HepG2 (cell line): ENCODE results near the gene DCST2. TPM values are rescaled to one million over a fixed set of nuclear protein-coding genes. Genes with fewer than 3 reads are reported as not detected.

Experiments used
- ATF7 ChIP-seq, 2 experiments: fragments of 450-650 bp in 1 of 2; sonication (generic) in 1 of 2; formaldehyde crosslinking in 1 of 2; IDR thresholded peaks; 2 replicates each; pipeline versions ENCODE4 v1.4.0 to v1.6.1; 2016 to 2020; ENCODE audit warnings: antibody characterized with exemption in 1 of 2, mild to moderate bottlenecking in 1 of 2, missing genetic modification reagents in 1 of 2
- CREM ChIP-seq, 2 experiments: sonication (generic) in 1 of 2; formaldehyde crosslinking in 1 of 2; IDR thresholded peaks; 2 replicates each; pipeline versions ENCODE4 v1.4.0 to v1.6.1; 2016 to 2020; ENCODE audit warnings: antibody characterized with exemption in 1 of 2, mild to moderate bottlenecking in 1 of 2, missing genetic modification reagents in 1 of 2
- PHF21A ChIP-seq: sonication (generic); formaldehyde crosslinking; IDR thresholded peaks from 2 replicates; pipeline ENCODE4 v1.5.0; 2020; ENCODE audit warnings: mild to moderate bottlenecking, missing genetic modification reagents
- PITX1 ChIP-seq: sonication (generic); formaldehyde crosslinking; IDR thresholded peaks from 2 replicates; pipeline ENCODE4 v1.5.1; 2020; ENCODE audit warnings: mild to moderate bottlenecking, missing genetic modification reagents
- SMAD3 ChIP-seq: sonication (generic); formaldehyde crosslinking; IDR thresholded peaks from 2 replicates; pipeline ENCODE4 v1.4.0; 2020; ENCODE audit warnings: missing genetic modification reagents
- SNAI1 ChIP-seq: sonication (generic); formaldehyde crosslinking; IDR thresholded peaks from 2 replicates; pipeline ENCODE4 v1.5.0; 2020; ENCODE audit warnings: mild to moderate bottlenecking, missing genetic modification reagents, borderline replicate concordance
- SNAPC4 ChIP-seq: sonication (generic); formaldehyde crosslinking; IDR thresholded peaks from 2 replicates; pipeline ENCODE4 v1.4.0; 2020; ENCODE audit warnings: mild to moderate bottlenecking, missing genetic modification reagents
- SOX5 ChIP-seq: IDR thresholded peaks from 2 replicates; pipeline ENCODE4 v1.6.1; 2016; ENCODE audit warnings: borderline replicate concordance
- ZBTB20 ChIP-seq: sonication (generic); formaldehyde crosslinking; IDR thresholded peaks from 2 replicates; pipeline ENCODE4 v1.8.1; 2023; ENCODE audit warnings: missing genetic modification reagents, low read depth, mild to moderate bottlenecking, borderline replicate concordance
- ZNF207 ChIP-seq: fragments of 450-650 bp; IDR thresholded peaks from 2 replicates; pipeline ENCODE4 v1.6.1; 2016; ENCODE audit warnings: antibody characterized with exemption, borderline replicate concordance
- ZNF281 ChIP-seq: sonication (generic); formaldehyde crosslinking; IDR thresholded peaks from 2 replicates; pipeline ENCODE4 v1.4.0; 2020; ENCODE audit warnings: missing genetic modification reagents, borderline replicate concordance
- ZNF292 ChIP-seq: sonication (generic); formaldehyde crosslinking; IDR thresholded peaks from 2 replicates; pipeline ENCODE4 v1.8.1; 2022; ENCODE audit warnings: mild to moderate bottlenecking, low read depth, missing genetic modification reagents, borderline replicate concordance
- ZNF337 ChIP-seq: sonication (generic); formaldehyde crosslinking; IDR thresholded peaks from 2 replicates; pipeline ENCODE4 v1.5.1; 2020; ENCODE audit warnings: missing genetic modification reagents, low read depth, mild to moderate bottlenecking, borderline replicate concordance
- ZNF441 ChIP-seq: sonication (generic); formaldehyde crosslinking; IDR thresholded peaks from 2 replicates; pipeline ENCODE4 v1.7.0; 2021; ENCODE audit warnings: missing genetic modification reagents, borderline replicate concordance
- ZNF549 ChIP-seq: sonication (generic); formaldehyde crosslinking; IDR thresholded peaks from 2 replicates; pipeline ENCODE4 v1.5.0; 2020; ENCODE audit warnings: missing genetic modification reagents
- ZNF674 ChIP-seq: sonication (generic); formaldehyde crosslinking; IDR thresholded peaks from 2 replicates; pipeline ENCODE4 v1.5.0; 2020; ENCODE audit warnings: low read depth, mild to moderate bottlenecking, missing genetic modification reagents
- ZNF788 ChIP-seq: sonication (generic); formaldehyde crosslinking; IDR thresholded peaks from 2 replicates; pipeline ENCODE4 v1.5.0; 2020; ENCODE audit warnings: mild to moderate bottlenecking, missing genetic modification reagents, borderline replicate concordance
- polyA plus RNA-seq, 8 experiments: library from polyadenylated mRNA; depleted of rRNA in 3 of 8; stranded (reverse) in 7 of 8; unstranded in 1 of 8; fragments of >200 nt; fragmentation: Illumina TruSeq in 4 of 8; extraction: Trizol in 4 of 8; gene quantifications; 2 replicates each; pipeline versions ENCODE4 v1.2.1 to v1.2.3, GENCODE V29; 2011 to 2016; ENCODE audit warnings: low read depth in 4 of 8, missing spikeins in 1 of 8, mixed read lengths in 1 of 8; ENCODE audit not compliant: insufficient read depth in 1 of 8
- total RNA-seq, 5 experiments: library from RNA; depleted of rRNA; stranded (reverse); fragments of >200 nt; fragmentation: Illumina TruSeq; extraction: Trizol; gene quantifications; 2 replicates each; pipeline ENCODE4 v1.2.3, GENCODE V29; 2016; ENCODE audit warnings: low read depth in 1 of 5
- TF ChIP-seq, protein P1 (sequence below): IDR thresholded peaks from 2 replicates; pipeline ENCODE4 v1.6.1; 2012; ENCODE audit warnings: low read depth, low read length, improper control_type of control experiment

DCST2 gene
- total and polyA plus RNA-seq, 2 of the 13 experiments (the other 11 are each of a cell fraction or from before 2014, with no cell fraction given) = 0.74 TPM; not detected in 1

DNA sequence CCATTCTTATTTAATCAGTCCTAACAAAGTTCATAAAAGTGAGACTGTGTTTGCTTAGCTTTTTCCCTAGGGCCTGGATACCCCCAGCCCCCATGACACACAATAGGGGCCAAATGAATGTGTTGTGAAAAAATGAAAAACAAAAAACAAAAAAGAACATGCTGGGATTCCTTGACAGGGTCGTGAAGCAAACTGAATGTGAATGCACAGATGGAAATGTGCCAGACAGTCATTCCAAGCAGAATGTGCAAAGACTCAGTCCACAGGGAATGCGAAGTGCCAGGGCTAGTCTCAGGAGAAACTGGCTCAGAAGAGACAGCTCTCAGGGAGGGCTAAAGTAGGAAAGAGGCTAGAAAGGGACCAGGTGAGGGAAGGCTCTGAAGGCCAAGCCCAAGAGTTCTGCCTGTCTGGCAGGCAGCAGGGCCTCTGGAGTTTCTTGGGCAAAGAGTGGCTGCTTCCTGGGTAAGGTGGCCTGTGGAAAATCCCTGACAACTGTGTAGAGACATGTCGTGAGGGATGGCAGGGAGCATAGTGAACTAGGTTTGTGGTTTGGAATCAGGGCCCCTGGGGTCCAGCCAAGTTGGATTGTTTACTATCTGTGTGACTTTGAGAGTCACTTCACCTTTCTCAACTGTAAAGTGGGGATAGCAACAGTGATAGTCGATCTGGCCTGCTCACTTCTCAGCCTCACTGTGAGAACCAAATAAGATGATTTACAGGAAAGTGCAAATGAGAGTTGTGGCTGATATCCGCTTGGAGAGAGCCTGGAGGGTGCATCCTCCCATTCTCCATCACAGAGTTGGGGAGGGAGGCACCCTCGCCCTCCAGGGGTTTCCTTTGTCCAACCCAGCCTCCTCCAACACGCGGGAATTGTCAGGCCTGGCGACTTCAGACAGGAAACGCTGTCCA is 16.3 kb upstream of the DCST2 start (continued):
- TF ChIP-seq ZNF281 (0 out of 2 replicates have a peak, but pooled peaks have one; percentile 4), PITX1 (CRISPR knock-in tag) (no peak; the same call in 1 of the 2 replicates), SNAI1 (CRISPR knock-in tag) (0 out of 2 replicates have a peak, but pooled peaks have one; percentile 65), ZNF207 (no peak), ZNF549 (no peak), SMAD3 (CRISPR knock-in tag) (no peak), ZNF292 (CRISPR knock-in tag) (0 out of 2 replicates have a peak, but pooled peaks have one; percentile 31), ZNF788 (CRISPR knock-in tag) (no peak), SNAPC4 (CRISPR knock-in tag) (0 out of 2 replicates have a peak, but pooled peaks have one; percentile 43), ZNF441 (CRISPR knock-in tag) (peak; percentile 78; the same call in 1 of the 2 replicates), PHF21A (CRISPR knock-in tag) (peak; percentile 66; the same call in 1 of the 2 replicates), ATF7 (IDR thresholded peaks at IDR 0.05) (no peak), ATF7 (CRISPR knock-in tag; IDR thresholded peaks at IDR 0.05) (no peak), ZNF337 (CRISPR knock-in tag) (no peak), CREM (IDR thresholded peaks at IDR 0.05) (0 out of 2 replicates have a peak, but pooled peaks have one; percentile 1), CREM (CRISPR knock-in tag; IDR thresholded peaks at IDR 0.05) (no peak), SOX5 (CRISPR knock-in tag) (0 out of 2 replicates have a peak, but pooled peaks have one; percentile 10), ZBTB20 (CRISPR knock-in tag) (no peak), ZNF674 (CRISPR knock-in tag) (no peak)
- TF ChIP-seq, protein P1, sequence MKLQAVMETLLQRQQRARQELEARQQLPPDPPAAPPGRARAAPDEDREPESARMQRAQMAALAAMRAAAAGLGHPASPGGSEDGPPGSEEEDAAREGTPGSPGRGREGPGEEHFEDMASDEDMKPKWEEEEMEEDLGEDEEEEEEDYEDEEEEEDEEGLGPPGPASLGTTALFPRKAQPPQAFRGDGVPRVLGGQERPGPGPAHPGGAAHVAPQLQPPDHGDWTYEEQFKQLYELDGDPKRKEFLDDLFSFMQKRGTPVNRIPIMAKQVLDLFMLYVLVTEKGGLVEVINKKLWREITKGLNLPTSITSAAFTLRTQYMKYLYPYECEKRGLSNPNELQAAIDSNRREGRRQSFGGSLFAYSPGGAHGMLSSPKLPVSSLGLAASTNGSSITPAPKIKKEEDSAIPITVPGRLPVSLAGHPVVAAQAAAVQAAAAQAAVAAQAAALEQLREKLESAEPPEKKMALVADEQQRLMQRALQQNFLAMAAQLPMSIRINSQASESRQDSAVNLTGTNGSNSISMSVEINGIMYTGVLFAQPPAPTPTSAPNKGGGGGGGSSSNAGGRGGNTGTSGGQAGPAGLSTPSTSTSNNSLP = no peak
